HL-60 (cell line): Measurements from ENCODE around the gene BCAP29.

Source experiments
- DNase-seq, 2 experiments: peaks; one replicate each; pipeline ENCODE4 v3.0.0-alpha.2; 2010 to 2020; ENCODE audit warnings: low read depth in 1 of 2, low spot score in 1 of 2
- H3K27ac ChIP-seq: fragments of 250-450 bp; sonication (Bioruptor Pico); replicated peaks from 2 replicates; pipeline ENCODE4 v1.5.1; 2020; ENCODE audit warnings: mild to moderate bottlenecking, moderate library complexity
- H3K27me3 ChIP-seq: fragments of 250-450 bp; sonication (Bioruptor Pico); 2 replicates; pipeline ENCODE4 v1.5.1; 2021; ENCODE audit warnings: mild to moderate bottlenecking, moderate library complexity; ENCODE audit not compliant: insufficient read depth, poor library complexity, severe bottlenecking
- H3K4me3 ChIP-seq: replicated peaks from 2 replicates; pipeline ENCODE4 v1.5.1; 2011; ENCODE audit warnings: mild to moderate bottlenecking, control low read depth, low read length; ENCODE audit not compliant: insufficient read depth
- CTCF ChIP-seq: IDR thresholded peaks from one replicate; pipeline ENCODE4 v1.5.1; 2011; ENCODE audit warnings: low read length, control low read depth, inconsistent platforms; ENCODE audit not compliant: insufficient read depth
- GABPA ChIP-seq: IDR thresholded peaks from 2 replicates; pipeline ENCODE4 v1.6.1; 2012; ENCODE audit warnings: low read depth
- POLR2AphosphoS5 ChIP-seq: IDR thresholded peaks from 2 replicates; pipeline ENCODE4 v1.6.1; 2012; ENCODE audit warnings: low read depth
- REST ChIP-seq: IDR thresholded peaks from 2 replicates; pipeline ENCODE4 v1.6.1; 2012; ENCODE audit warnings: low read depth; ENCODE audit not compliant: insufficient replicate concordance
- SPI1 ChIP-seq: IDR thresholded peaks from 2 replicates; pipeline ENCODE4 v1.6.1; 2012; ENCODE audit warnings: low read depth, mild to moderate bottlenecking, borderline replicate concordance

Gene BCAP29

GRCh38 chr7:107660381-107661080, 80.5 kb downstream of the BCAP29 start, which contains the start of gene SLC26A4:
Gene SLC26A4 (plus strand): TSS chr7:107660828. CDS start chr7:107661642, 814 bp downstream.
- Histone ChIP-seq H3K27me3 (peaks cover 48% of the 10 kb centered on the region), H3K27ac (no peak within 1 kb of the TSS), H3K4me3 (peak within 1 kb of the TSS; percentile 43)
- no peak for DNase-seq
- TF ChIP-seq SPI1 (no peak), REST (no peak), CTCF (no peak)

- TF ChIP-seq REST (peak; percentile 93), GABPA (no peak)
- Histone ChIP-seq H3K27me3 (peaks cover 48% of the 10 kb centered on the region), H3K27ac (no peak overlapping the region), H3K4me3 (peak overlapping the region; percentile 43)
- DNase-seq: peak in 1 of 2 experiments; percentile 51
Observed at GRCh38 chr7:107661081-107661864, 81.2 kb downstream of the BCAP29 start.

GRCh38 chr7:107661865-107662379, 81.9 kb downstream of the BCAP29 start:
- DNase-seq: no peak
- no peak overlapping the region for H3K27ac ChIP-seq
- peak overlapping the region; percentile 43 for H3K4me3 ChIP-seq
- peaks cover 46% of the 10 kb centered on the region for H3K27me3 ChIP-seq
- no peak for TF ChIP-seq SPI1
- TF ChIP-seq CTCF: no peak
- no peak for TF ChIP-seq GABPA
- no peak for TF ChIP-seq POLR2AphosphoS5
- no peak for TF ChIP-seq REST
